Hepatocyte (in vitro differentiated cells): ENCODE data around the gene SLC22A31. TPM values are rescaled to one million over a fixed set of nuclear protein-coding genes. Genes with fewer than 3 reads are reported as not detected.

ENCODE experiments used
- DNase-seq: peaks from one replicate; pipeline ENCODE4 v3.0.0-alpha.2; 2016; ENCODE audit warnings: low spot score
- H2AFZ ChIP-seq: fragments of 200-600 bp; sonication (generic); 2 replicates; pipeline ENCODE4 v1.6.0; 2016; ENCODE audit warnings: antibody characterized with exemption, mild to moderate bottlenecking
- H3K27ac ChIP-seq: fragments of 200-600 bp; sonication (generic); 2 replicates; pipeline ENCODE4 v1.5.1; 2016; ENCODE audit warnings: mild to moderate bottlenecking
- H3K27me3 ChIP-seq: fragments of 200-600 bp; sonication (generic); 2 replicates; pipeline ENCODE4 v1.6.1; 2016
- H3K36me3 ChIP-seq: fragments of 200-600 bp; sonication (generic); replicated peaks from 2 replicates; pipeline ENCODE4 v1.5.1; 2016; ENCODE audit warnings: low read depth; ENCODE audit not compliant: insufficient read depth
- H3K4me1 ChIP-seq: fragments of 200-600 bp; sonication (generic); 2 replicates; pipeline ENCODE4 v1.5.1; 2016; ENCODE audit warnings: mild to moderate bottlenecking, moderate library complexity; ENCODE audit not compliant: insufficient read depth
- H3K4me2 ChIP-seq: fragments of 200-600 bp; sonication (generic); 2 replicates; pipeline ENCODE4 v1.6.0; 2016
- H3K4me3 ChIP-seq: fragments of 200-600 bp; sonication (generic); 2 replicates; pipeline ENCODE4 v1.5.1; 2016; ENCODE audit warnings: mild to moderate bottlenecking
- H3K79me2 ChIP-seq: fragments of 200-600 bp; sonication (generic); 2 replicates; pipeline ENCODE4 v1.6.0; 2017; ENCODE audit warnings: mild to moderate bottlenecking
- H3K9me2 ChIP-seq: fragments of 200-600 bp; sonication (generic); replicated peaks from 2 replicates; pipeline ENCODE4 v1.6.0; 2017; ENCODE audit warnings: mild to moderate bottlenecking; ENCODE audit not compliant: insufficient read depth
- H3K9me3 ChIP-seq: fragments of 200-600 bp; sonication (generic); 2 replicates; pipeline ENCODE4 v1.5.1; 2016; ENCODE audit warnings: low read depth, mild to moderate bottlenecking
- H4K20me1 ChIP-seq: fragments of 200-600 bp; sonication (generic); 2 replicates; pipeline ENCODE4 v1.6.0; 2016; ENCODE audit warnings: mild to moderate bottlenecking; ENCODE audit not compliant: insufficient read depth, poor library complexity, severe bottlenecking
- EZH2 ChIP-seq: fragments of 200-600 bp; sonication (generic); IDR thresholded peaks from 2 replicates; pipeline ENCODE4 v1.6.1; 2016; ENCODE audit warnings: antibody characterized with exemption, mild to moderate bottlenecking, borderline replicate concordance
- EZH2phosphoT487 ChIP-seq: fragments of 200-600 bp; sonication (generic); IDR thresholded peaks from one replicate; pipeline ENCODE4 v1.6.1; 2018; ENCODE audit warnings: antibody characterized with exemption, mild to moderate bottlenecking, low read depth, moderate library complexity; ENCODE audit not compliant: unreplicated experiment, severe bottlenecking
- WGBS: methylation state at CpG from one replicate; pipeline ENCODE4 v1.1.6; 2016; ENCODE audit warnings: low lambda C conversion rate; ENCODE audit errors: missing lambda C conversion rate; 5-methylcytosine and 5-hydroxymethylcytosine counted together
- polyA plus RNA-seq: library from polyadenylated mRNA; unstranded; fragments of >200 nt; fragmentation: Nextera tagmentation; extraction: Ambion mirVana; gene quantifications from 2 replicates; pipeline ENCODE4 v1.2.1, GENCODE V29; 2016
- total RNA-seq: library from RNA; depleted of rRNA; stranded (reverse); fragments of >200 nt; gene quantifications from 2 replicates; pipeline ENCODE4 v1.2.3, GENCODE V29; 2014
- TF ChIP-seq, protein P1 (sequence below): fragments of 200-600 bp; sonication (generic); IDR thresholded peaks from 2 replicates; pipeline ENCODE4 v1.5.1; 2016; ENCODE audit warnings: antibody characterized with exemption, mild to moderate bottlenecking; ENCODE audit not compliant: poor library complexity

SLC22A31 gene
- total and polyA plus RNA-seq, 2 experiments from 2014 or later, result 1.4 to 1.6 TPM

DNA sequence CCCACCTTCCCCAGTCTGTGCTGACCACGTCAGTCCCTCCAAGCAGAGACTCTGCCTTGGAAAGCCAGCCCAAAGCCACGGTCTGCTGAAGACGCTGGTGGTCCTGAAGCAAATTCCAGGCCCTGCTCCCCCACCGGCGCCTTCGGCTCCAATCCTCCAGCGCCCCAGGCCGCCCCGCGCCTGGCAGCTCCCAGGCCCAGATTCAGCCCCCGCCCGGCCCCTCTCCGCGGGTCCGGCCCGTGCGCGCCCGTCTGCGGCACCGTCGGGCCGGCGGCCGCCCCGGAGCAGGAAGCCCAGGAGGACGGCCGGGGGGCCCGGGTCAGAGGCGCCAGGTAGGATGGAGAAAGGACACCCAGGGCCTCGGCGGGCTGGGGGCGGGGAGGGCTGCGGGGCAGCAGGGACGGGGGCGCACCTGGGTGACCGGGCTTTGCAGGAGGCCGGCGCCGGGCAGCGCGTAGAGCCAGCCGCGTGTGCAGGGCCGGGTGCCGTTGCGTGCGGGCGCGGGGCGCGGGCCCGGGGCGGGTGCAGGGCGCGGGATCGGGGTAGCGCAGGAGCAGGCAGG, 594 bp upstream of the SLC22A31 start:
- Histone ChIP-seq H2AFZ (no peak overlapping the region), H3K4me3 (no peak overlapping the region), H3K4me2 (peak overlapping the region; percentile 85), H3K9me3 (no peaks in the 10 kb centered on the region), H4K20me1 (no peaks in the 10 kb centered on the region), H3K4me1 (no peaks in the 10 kb centered on the region), H3K79me2 (no peaks in the 10 kb centered on the region), H3K27ac (no peak overlapping the region), H3K9me2 (no peaks in the 10 kb centered on the region), H3K36me3 (no peaks in the 10 kb centered on the region), H3K27me3 (peaks cover 48% of the 10 kb centered on the region)
- peak; percentile 29 for DNase-seq
- TF ChIP-seq, protein P1, sequence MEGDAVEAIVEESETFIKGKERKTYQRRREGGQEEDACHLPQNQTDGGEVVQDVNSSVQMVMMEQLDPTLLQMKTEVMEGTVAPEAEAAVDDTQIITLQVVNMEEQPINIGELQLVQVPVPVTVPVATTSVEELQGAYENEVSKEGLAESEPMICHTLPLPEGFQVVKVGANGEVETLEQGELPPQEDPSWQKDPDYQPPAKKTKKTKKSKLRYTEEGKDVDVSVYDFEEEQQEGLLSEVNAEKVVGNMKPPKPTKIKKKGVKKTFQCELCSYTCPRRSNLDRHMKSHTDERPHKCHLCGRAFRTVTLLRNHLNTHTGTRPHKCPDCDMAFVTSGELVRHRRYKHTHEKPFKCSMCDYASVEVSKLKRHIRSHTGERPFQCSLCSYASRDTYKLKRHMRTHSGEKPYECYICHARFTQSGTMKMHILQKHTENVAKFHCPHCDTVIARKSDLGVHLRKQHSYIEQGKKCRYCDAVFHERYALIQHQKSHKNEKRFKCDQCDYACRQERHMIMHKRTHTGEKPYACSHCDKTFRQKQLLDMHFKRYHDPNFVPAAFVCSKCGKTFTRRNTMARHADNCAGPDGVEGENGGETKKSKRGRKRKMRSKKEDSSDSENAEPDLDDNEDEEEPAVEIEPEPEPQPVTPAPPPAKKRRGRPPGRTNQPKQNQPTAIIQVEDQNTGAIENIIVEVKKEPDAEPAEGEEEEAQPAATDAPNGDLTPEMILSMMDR, result no peak
- peak; percentile 89 for TF ChIP-seq EZH2
- peak; percentile 58 for TF ChIP-seq EZH2phosphoT487
- 3% methylated on average over 24 of the region's 58 CpGs for WGBS

DNA sequence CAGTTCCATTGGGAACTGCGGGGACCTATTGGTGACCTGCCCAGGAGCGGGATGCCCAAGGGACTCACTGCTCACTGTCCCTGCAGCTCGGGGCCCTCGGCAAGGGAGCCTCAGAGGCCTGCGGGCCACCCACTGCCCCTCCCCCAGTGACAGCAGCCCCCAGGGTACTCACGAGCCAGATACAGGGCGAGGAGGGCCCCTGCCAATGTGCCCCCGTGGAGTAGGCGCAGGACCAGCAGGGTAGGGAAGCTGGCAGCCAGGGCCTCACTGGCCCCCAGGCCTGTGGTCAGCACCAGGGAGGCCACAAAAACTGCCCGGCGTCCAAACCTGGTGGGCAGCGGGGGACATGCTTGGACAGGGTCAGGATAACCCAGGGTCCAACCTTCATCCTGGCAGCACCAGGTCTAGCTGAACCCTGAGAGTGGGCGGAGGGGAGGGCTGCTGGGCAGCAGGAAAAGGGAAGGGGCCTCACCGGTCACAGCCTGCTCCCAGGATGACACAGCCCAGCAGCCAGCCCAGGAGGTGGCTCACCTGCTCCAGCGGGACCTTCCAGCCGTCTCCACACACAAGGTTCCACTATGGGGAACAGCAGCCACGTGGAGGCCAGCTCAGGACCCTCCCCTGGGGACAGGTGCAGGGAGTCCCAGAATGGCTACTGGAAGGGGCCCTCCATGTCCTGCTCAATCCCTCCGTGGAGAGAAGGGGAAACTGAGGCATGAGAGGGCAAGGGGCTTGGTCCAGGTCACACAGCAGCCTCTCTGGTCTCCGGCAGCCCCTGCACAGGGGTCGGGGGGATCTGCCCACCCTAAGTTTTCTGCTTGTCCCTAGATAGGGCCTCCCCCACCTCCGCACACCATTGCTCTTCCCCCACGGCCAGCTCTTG, 855 bp downstream of the SLC22A31 start:
- no peak overlapping the region for H3K27ac ChIP-seq

DNA sequence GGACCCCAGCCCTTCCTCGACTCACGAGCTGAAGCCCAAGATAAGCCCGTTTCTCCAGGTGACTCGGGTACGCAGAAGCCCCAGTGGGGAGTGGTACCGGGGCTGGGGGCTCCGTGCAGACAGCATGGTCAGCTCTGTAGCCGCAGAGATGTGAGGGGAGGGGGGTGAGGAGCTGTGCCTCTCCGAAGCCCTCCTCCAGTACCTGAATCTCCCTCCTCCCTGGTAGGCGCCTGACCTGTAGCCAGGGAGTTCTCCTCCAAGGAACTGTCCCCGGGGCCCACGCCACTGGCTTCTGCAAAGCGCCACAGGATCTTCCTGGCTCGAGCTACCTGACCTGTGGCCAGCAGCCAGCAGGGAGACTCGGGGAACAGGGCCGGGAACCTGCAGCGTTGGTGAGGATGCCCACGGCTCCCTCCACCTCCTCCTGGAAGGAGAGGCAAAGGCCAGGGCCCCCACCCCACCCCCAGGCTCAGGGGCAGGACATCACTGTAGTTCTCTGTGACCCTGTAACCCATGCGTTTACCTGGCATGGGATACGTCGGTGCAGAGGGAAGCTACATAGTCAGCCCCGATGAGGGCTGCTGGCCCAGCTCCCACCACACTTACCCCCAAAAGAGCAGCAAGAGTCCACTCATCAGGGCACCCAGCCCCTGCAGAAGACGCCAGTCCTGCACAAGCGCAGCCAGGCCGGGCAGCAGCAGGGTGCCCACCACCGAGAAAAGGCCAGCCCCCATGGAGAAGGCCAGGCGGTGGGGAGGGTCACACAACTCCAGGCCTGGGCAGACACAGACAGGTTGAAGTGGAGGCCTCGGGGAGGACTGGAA, 1.7 kb downstream of the SLC22A31 start:
- no peak for TF ChIP-seq EZH2phosphoT487
- TF ChIP-seq EZH2, result no peak
- TF ChIP-seq, protein P1, result no peak
- no peak overlapping the region for H3K4me2 ChIP-seq
- H3K27me3 ChIP-seq, result peaks cover 36% of the 10 kb centered on the region
- 89% methylated on average over 27 of the region's 28 CpGs for WGBS
- H3K36me3 ChIP-seq, result no peaks in the 10 kb centered on the region
- H3K79me2 ChIP-seq, result no peaks in the 10 kb centered on the region
- peak; percentile 4 for DNase-seq
- H3K9me3 ChIP-seq, result no peaks in the 10 kb centered on the region
- H3K4me1 ChIP-seq, result no peaks in the 10 kb centered on the region
- H3K9me2 ChIP-seq, result no peaks in the 10 kb centered on the region
- no peak overlapping the region for H2AFZ ChIP-seq
- H3K27ac ChIP-seq, result no peak overlapping the region
- H3K4me3 ChIP-seq, result no peak overlapping the region
- no peaks in the 10 kb centered on the region for H4K20me1 ChIP-seq

More for the DNA sequence above, 855 bp downstream of the SLC22A31 start:
- Histone ChIP-seq H2AFZ (no peak overlapping the region), H3K4me3 (no peak overlapping the region), H3K36me3 (no peaks in the 10 kb centered on the region), H3K9me3 (no peaks in the 10 kb centered on the region), H3K27me3 (peaks cover 44% of the 10 kb centered on the region), H3K9me2 (no peaks in the 10 kb centered on the region), H4K20me1 (no peaks in the 10 kb centered on the region), H3K79me2 (no peaks in the 10 kb centered on the region), H3K4me1 (no peaks in the 10 kb centered on the region), H3K4me2 (no peak overlapping the region)
- TF ChIP-seq, protein P1, result no peak
- TF ChIP-seq EZH2, result no peak
- TF ChIP-seq EZH2phosphoT487, result no peak
- DNase-seq, result peak; percentile 5
- WGBS, result 82% methylated on average over 18 of the region's 22 CpGs
